ENCODE measurements around the gene MADCAM1. TPM values are rescaled to one million over a fixed set of nuclear protein-coding genes. Genes with fewer than 3 reads are reported as not detected.

Gene MADCAM1
- total and polyA plus RNA-seq, 2 of the 8 experiments (the other 6 are each of a cell fraction or from before 2014, with no cell fraction given), result 2.3 to 3.0 TPM

DNA sequence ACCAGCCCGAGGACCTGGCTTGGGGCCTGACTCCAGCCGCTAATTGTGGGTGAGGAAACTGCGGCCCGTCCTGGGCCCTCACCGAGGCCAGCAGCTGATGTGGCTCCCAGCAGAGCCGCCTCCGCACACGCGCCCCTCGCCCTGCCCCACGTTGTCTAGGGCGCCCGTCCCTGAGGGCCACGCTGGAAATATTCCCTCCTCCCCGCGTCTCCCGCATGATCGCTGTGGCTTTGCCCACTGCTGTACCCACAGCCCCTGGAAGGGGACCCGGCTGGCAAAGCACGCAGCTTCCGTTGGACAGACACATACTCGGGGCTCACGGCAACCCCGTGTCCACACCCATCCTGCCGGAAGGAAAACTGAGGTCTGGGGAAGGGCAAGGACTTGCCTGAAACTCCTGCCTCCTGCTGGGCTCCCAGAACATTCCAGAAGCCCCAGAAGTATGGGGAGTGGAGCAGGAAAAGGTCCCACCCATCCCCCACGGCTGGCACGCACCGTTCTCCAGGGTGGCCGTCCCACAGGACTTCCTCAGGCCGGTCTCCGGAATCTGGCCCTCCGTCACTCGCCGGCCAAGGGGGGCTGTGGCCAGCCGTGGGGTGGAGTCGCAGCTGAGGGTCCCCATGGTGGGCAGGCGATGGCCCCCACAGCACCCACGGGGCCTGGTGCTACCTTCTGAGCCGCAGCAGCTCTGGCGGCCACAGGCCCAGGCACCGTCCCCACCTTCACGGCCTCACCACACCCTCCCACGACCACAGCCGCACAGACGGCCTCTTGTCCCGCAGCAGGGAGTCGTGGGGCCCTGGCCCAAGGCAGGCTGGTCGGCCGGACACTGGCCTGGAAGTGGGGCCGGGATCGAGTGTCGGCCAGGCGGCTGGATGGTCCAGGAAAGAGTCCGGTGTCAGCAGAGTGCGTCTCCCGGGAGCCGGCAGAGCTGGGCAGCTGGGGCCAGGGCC, 21.9 kb upstream of the MADCAM1 start (continued):
- no peak for TF ChIP-seq NANOG (IDR thresholded peaks at IDR 0.05; ENCODE audit: insufficient read depth, low read depth, low read length, poor library complexity, severe bottlenecking)
